Measurements from ENCODE around the gene SORCS1. TPM values are rescaled to one million over a fixed set of nuclear protein-coding genes. Genes with fewer than 3 reads are reported as not detected.

Gene SORCS1
- total and polyA plus RNA-seq, 2 donors (not counting 1 experiment from before 2014, with no cell fraction given) = not detected

DNA sequence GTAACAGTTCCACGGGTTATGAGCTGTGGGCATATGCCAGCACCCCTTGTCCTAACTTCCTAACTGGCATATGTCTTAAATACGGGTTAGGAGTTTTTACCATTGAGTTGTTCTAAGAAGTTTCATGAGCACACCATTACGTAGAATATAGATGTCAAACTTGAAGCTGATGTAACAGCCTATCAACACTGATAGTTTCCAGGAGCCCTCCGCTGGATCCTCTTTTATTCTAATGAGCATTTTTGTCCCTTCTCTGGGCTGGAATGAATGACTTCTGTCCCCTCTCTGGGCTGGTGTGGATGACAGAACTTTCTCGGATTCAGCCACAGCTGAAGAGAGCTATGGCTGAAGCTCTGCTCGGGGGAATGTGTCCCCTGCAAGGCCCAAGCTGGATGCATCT lies 256.3 kb downstream of the SORCS1 start:
- POLR2A ChIA-PET = no interaction called here
- H3K27me3 Mint-ChIP-seq = no peaks in the 10 kb centered on the region
- no peak overlapping the region for H3K4me2 ChIP-seq (replicated peaks; ENCODE audit: low read depth, low read length, poor library complexity, severe bottlenecking)
- 92% methylated on average over 5 of the region's 6 CpGs for WGBS (ENCODE audit: insufficient coverage)
- H3K27ac ChIP-seq (ENCODE audit: low read length in 2 of 2) = no peak overlapping the region
- no peaks in the 10 kb centered on the region for H3K9me3 Mint-ChIP-seq (ENCODE audit: insufficient read depth)
- no peaks in the 10 kb centered on the region for H4K20me1 ChIP-seq (ENCODE audit: control insufficient read depth, insufficient read depth, low read length, poor library complexity, severe bottlenecking)
- no peaks in the 10 kb centered on the region for H3K9me3 ChIP-seq (ENCODE audit: control extremely low read depth in 1 of 3, control insufficient read depth in 2 of 3, insufficient read depth in 1 of 3, low read length in 2 of 3)
- H3K9ac ChIP-seq (ENCODE audit: low read length) = no peak overlapping the region
- no peak overlapping the region for H3K4me3 Mint-ChIP-seq
- intact Hi-C loops (cut with micrococcal nuclease) = no loop called here
- DNase-seq = no peak
- H3K36me3 ChIP-seq (replicated peaks in 1 of 2; ENCODE audit: control extremely low read depth in 1 of 2, control insufficient read depth in 1 of 2, extremely low read depth in 1 of 2, insufficient read depth in 2 of 2, low read length in 1 of 2) = no peaks in the 10 kb centered on the region
- ATAC-seq (ENCODE audit: low read depth) = no peak
- peaks cover 0 to 2% (median 0%) of the 10 kb centered on the region in 4 experiments for H3K27me3 ChIP-seq (replicated peaks in 1 of 4; ENCODE audit: control extremely low read depth in 1 of 4, control insufficient read depth in 3 of 4, insufficient read depth in 4 of 4, low read length in 3 of 4)
- no peak overlapping the region for H2AFZ ChIP-seq (ENCODE audit: insufficient read depth, low read depth, low read length, poor library complexity, severe bottlenecking)
- no peaks in the 10 kb centered on the region for H3K4me1 Mint-ChIP-seq
- TF ChIP-seq EZH2 (IDR thresholded peaks at IDR 0.05; ENCODE audit: borderline replicate concordance, insufficient read depth, low read depth, low read length, poor library complexity, severe bottlenecking) (no peak), CTCF (IDR thresholded peaks at IDR 0.05) (no peak)
- H3K4me3 ChIP-seq (ENCODE audit: control extremely low read depth in 1 of 5, extremely low read depth in 1 of 5, insufficient read depth in 1 of 5, low read depth in 2 of 5, low read length in 4 of 5) = no peak overlapping the region
- H3K79me2 ChIP-seq (ENCODE audit: control insufficient read depth, insufficient read depth, low read length) = no peaks in the 10 kb centered on the region
- H3K27ac Mint-ChIP-seq = no peak overlapping the region
- CTCF ChIA-PET = no interaction called here
- H3K4me1 ChIP-seq (ENCODE audit: control insufficient read depth in 2 of 2, insufficient read depth in 2 of 2, low read length in 2 of 2) = no peaks in the 10 kb centered on the region

- Mint-ChIP-seq H3K9me3 (ENCODE audit: insufficient read depth) (no peaks in the 10 kb centered on the region), H3K4me1 (no peaks in the 10 kb centered on the region), H3K27me3 (no peaks in the 10 kb centered on the region), H3K4me3 (no peak overlapping the region), H3K27ac (no peak overlapping the region)
- H3K27me3 ChIP-seq (replicated peaks in 1 of 4; ENCODE audit: control extremely low read depth in 1 of 4, control insufficient read depth in 3 of 4, insufficient read depth in 4 of 4, low read length in 3 of 4) = no peaks in the 10 kb centered on the region
- no peak for TF ChIP-seq EZH2 (IDR thresholded peaks at IDR 0.05; ENCODE audit: borderline replicate concordance, insufficient read depth, low read depth, low read length, poor library complexity, severe bottlenecking)
- no peak for TF ChIP-seq CTCF (IDR thresholded peaks at IDR 0.05)
- WGBS (ENCODE audit: insufficient coverage) = no CpG with 5 or more reads among the region's 1 CpG
- ChIA-PET POLR2A (no interaction called here), CTCF (no interaction called here)
- intact Hi-C loops (cut with micrococcal nuclease) = no loop called here
- H3K9me3 ChIP-seq (ENCODE audit: control extremely low read depth in 1 of 3, control insufficient read depth in 2 of 3, insufficient read depth in 1 of 3, low read length in 2 of 3) = no peaks in the 10 kb centered on the region
- ATAC-seq (ENCODE audit: low read depth) (no peak), DNase-seq (no peak)
- no peaks in the 10 kb centered on the region for H3K36me3 ChIP-seq (replicated peaks in 1 of 2; ENCODE audit: control extremely low read depth in 1 of 2, control insufficient read depth in 1 of 2, extremely low read depth in 1 of 2, insufficient read depth in 2 of 2, low read length in 1 of 2)
- H4K20me1 ChIP-seq (ENCODE audit: control insufficient read depth, insufficient read depth, low read length, poor library complexity, severe bottlenecking) = no peaks in the 10 kb centered on the region
- no peak overlapping the region for H3K9ac ChIP-seq (ENCODE audit: low read length)
- no peaks in the 10 kb centered on the region for H3K79me2 ChIP-seq (ENCODE audit: control insufficient read depth, insufficient read depth, low read length)
- no peak overlapping the region for H3K4me2 ChIP-seq (replicated peaks; ENCODE audit: low read depth, low read length, poor library complexity, severe bottlenecking)
- no peaks in the 10 kb centered on the region for H3K4me1 ChIP-seq (ENCODE audit: control insufficient read depth in 2 of 2, insufficient read depth in 2 of 2, low read length in 2 of 2)
- no peak overlapping the region for H3K27ac ChIP-seq (ENCODE audit: low read length in 2 of 2)
- no peak overlapping the region for H3K4me3 ChIP-seq (ENCODE audit: control extremely low read depth in 1 of 5, extremely low read depth in 1 of 5, insufficient read depth in 1 of 5, low read depth in 2 of 5, low read length in 4 of 5)
- H2AFZ ChIP-seq (ENCODE audit: insufficient read depth, low read depth, low read length, poor library complexity, severe bottlenecking) = no peak overlapping the region
These were observed 260.3 kb downstream of the SORCS1 start for GRCh38 chr10:106904209-106904608.
